ENCODE data around the gene DCUN1D1.

- TF ChIP-seq GATA2 (IDR thresholded peaks at IDR 0.05; ENCODE audit: low read depth, low read length) (no peak), GATA3 (IDR thresholded peaks at IDR 0.05; ENCODE audit: low read depth, low read length) (no peak)
Measured at GRCh38 chr3:182925944-182926337, 54.4 kb downstream of the DCUN1D1 start.

Data from SH-SY5Y (cell line).